Measurements from ENCODE around the gene CDON. TPM values are rescaled to one million over a fixed set of nuclear protein-coding genes. Genes with fewer than 3 reads are reported as not detected.

The CDON gene
- total RNA-seq (42.1 TPM), polyA plus RNA-seq (ENCODE audit: insufficient read depth in 1 of 8, insufficient read length in 8 of 8, low replicate concordance in 1 of 8) (10 to 100 TPM; 12.5 to 38.0 (median 21.3) TPM)
- long read RNA-seq, donor 1, full-length matches to known transcripts: 1 of 1 reads
- long read RNA-seq, donor 1, partial matches to known transcripts: 0 of 1 reads
- long read RNA-seq, donor 1, other reads (novel, unspliced or antisense): 0 of 1 reads
- long read RNA-seq, donor 2: 0 reads
- long read RNA-seq, donor 3: 0 reads
- long read RNA-seq, donor 4: 0 reads
- long read RNA-seq, donor 5, full-length matches to known transcripts: 1 of 1 reads
- long read RNA-seq, donor 5, partial matches to known transcripts: 0 of 1 reads
- long read RNA-seq, donor 5, other reads (novel, unspliced or antisense): 0 of 1 reads
- long read RNA-seq, donor 6: 0 reads
- long read RNA-seq, donor 7, partial matches to known transcripts: 0 of 1 reads
- long read RNA-seq, donor 7, other reads (novel, unspliced or antisense): 0 of 1 reads
- long read RNA-seq, donor 8: 0 reads
- long read RNA-seq, donor 9: 0 reads
- long read RNA-seq, donor 10: 0 reads
- long read RNA-seq, donor 11: 0 reads

DNA sequence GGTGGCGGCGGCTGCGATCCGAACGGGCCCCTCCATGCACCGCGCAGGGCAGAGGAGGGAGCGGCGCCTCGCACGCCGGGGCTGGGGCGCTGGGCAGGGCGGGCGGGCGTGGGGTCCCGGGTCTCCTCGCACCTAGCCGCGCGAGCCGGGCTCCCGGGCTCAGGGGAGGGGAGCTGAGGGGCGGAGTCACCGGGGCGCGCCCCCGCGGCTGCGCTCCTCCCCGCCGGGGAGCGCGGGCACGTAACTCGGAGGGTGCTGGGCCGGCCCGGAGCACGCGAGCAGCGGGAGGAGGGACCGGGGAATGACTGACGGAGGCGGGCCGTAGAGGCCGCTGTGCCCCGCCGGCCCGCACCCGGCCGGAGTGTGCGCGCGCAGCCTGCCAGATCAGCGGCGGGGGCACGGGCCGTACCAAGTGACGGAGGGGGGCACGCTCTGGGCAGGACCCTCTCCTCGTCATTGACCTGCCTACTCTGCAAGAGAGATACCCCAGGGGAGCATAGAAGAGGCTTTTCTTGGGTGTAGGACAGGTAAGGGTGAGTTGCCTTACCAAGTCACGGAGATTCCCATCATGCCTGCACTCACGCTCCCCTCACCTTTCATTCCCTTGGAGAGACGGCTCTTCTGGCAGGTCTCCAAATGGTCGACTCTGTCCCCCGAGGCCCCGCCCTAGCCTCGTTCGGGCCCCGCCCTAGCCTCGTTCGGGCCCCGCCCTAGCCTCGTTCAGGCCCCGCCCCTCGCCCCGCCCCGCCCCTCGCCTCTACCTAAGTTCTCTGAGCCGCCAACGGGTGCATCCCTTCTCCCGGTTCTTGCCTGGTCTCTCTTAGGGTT, at the start of gene CDON:
Gene CDON (minus strand): TSS at position 188 of the 828 bp plus-strand sequence. CDS start 39,390 bp downstream, outside the sequence.
- Histone ChIP-seq H3K27ac (ENCODE audit: low read length) (peak within 1 kb of the TSS; percentile 94), H3K9me3 (replicated peaks; ENCODE audit: control insufficient read depth, low read depth, low read length) (no peaks in the 10 kb centered on the region), H3K27me3 (ENCODE audit: control insufficient read depth, insufficient read depth, low read length) (no peaks in the 10 kb centered on the region), H3K4me3 (ENCODE audit: low read length) (peak within 1 kb of the TSS; percentile 74), H3K36me3 (ENCODE audit: control insufficient read depth, insufficient read depth, low read length) (no peaks in the 10 kb centered on the region), H3K4me1 (ENCODE audit: control insufficient read depth, insufficient read depth, low read length) (peaks cover 19% of the 10 kb centered on the region)
- WGBS (ENCODE audit: insufficient coverage): under 1% methylated on average over 75 of the region's 82 CpGs
- DNase-seq: peak; percentile 98

- Histone ChIP-seq H3K4me3 (ENCODE audit: low read length) (no peak overlapping the region), H3K27me3 (ENCODE audit: control insufficient read depth, insufficient read depth, low read length) (no peaks in the 10 kb centered on the region), H3K36me3 (ENCODE audit: control insufficient read depth, insufficient read depth, low read length) (no peaks in the 10 kb centered on the region), H3K9me3 (replicated peaks; ENCODE audit: control insufficient read depth, low read depth, low read length) (no peaks in the 10 kb centered on the region), H3K27ac (ENCODE audit: low read length) (peak overlapping the region; percentile 48), H3K4me1 (ENCODE audit: control insufficient read depth, insufficient read depth, low read length) (peaks cover 72% of the 10 kb centered on the region)
- no peak for DNase-seq
- WGBS (ENCODE audit: insufficient coverage): 84% methylated on average over 2 of the region's 8 CpGs
Measured at GRCh38 chr11:126111458-126112116, 48.9 kb upstream of the CDON start.

DNA sequence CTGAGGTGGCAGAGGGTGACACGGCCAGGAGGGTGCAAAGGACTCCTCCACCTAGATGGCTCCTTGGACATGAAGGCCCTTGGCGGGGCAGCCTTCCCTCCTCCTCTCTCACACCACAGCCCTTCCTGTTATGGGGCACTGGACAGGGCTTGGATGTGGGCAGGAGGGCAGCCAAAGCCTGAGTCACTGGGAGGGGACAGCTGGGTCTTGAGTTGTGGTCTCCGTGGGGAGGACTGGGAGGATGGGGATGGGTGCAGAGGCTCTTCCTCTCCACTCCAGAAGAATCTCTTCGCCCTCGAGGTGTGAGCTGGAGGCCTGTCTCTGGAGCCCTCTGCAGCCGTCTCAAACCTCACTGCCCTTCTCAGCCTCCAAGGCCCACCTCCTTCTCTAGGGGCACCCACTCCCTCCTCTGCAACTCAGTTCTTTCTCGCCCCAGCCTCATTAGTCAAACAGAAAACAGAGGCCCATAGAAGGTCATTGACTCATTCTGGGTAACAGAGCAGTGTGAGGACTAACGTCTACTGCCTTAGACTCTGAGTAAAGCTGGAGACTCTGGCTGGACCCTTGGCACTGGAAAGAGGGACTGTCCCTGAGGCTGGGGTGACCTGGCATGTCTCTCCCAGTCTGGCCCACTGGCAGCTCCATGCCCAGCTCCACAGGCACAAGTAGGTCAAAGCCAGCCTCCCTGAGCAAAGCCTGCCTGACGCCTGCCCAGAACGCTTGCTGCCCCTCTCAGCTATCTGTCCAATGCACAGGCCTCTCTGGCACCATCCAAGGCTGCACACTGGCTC, 47.5 kb upstream of the CDON start:
- H3K4me1 ChIP-seq (ENCODE audit: control insufficient read depth, insufficient read depth, low read length): peaks cover 70% of the 10 kb centered on the region
- H3K9me3 ChIP-seq (replicated peaks; ENCODE audit: control insufficient read depth, low read depth, low read length): no peaks in the 10 kb centered on the region
- 75% methylated on average over 6 of the region's 10 CpGs for WGBS (ENCODE audit: insufficient coverage)
- DNase-seq: no peak
- H3K36me3 ChIP-seq (ENCODE audit: control insufficient read depth, insufficient read depth, low read length): no peaks in the 10 kb centered on the region
- no peak overlapping the region for H3K27ac ChIP-seq (ENCODE audit: low read length)
- H3K4me3 ChIP-seq (ENCODE audit: low read length): no peak overlapping the region
- H3K27me3 ChIP-seq (ENCODE audit: control insufficient read depth, insufficient read depth, low read length): no peaks in the 10 kb centered on the region

DNA sequence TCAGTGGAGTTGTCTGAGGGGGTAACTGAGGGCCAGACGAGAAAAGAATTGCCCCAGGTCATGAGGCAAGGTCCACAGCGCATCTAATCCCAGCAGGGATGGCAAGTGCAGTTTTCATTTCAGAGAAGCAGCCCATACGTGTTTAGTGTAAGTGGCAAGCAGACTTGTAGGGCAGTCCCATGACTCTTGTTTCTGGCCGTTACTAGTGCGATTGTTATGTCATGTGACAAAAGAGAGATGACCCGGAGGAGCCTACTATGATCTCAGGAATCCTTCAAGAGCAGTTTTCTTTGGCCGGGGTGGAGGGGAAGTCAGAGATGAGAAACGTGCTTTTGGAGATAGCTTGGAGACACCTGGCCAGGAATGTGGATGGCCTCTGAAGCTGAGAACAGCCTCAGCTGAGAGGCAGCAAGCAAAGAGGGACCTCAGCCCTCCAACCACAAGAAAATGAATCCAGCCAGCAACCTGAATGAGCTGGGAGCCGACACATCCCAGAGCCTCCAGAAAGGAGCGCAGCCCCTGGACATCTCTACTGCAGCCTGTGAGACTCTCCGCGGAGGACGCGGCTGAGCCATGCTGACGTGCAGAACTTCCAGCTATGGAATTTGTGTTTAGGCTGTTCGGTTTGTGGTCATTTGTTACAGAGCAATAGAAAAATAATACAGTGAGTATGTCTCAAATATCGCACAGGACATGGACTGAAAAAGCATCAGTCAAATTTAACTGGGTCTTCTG, 44.1 kb upstream of the CDON start:
- Histone ChIP-seq H3K9me3 (replicated peaks; ENCODE audit: control insufficient read depth, low read depth, low read length) (no peaks in the 10 kb centered on the region), H3K4me1 (ENCODE audit: control insufficient read depth, insufficient read depth, low read length) (peaks cover 70% of the 10 kb centered on the region), H3K27ac (ENCODE audit: low read length) (no peak overlapping the region), H3K27me3 (ENCODE audit: control insufficient read depth, insufficient read depth, low read length) (no peaks in the 10 kb centered on the region), H3K36me3 (ENCODE audit: control insufficient read depth, insufficient read depth, low read length) (no peaks in the 10 kb centered on the region), H3K4me3 (ENCODE audit: low read length) (no peak overlapping the region)
- 41% methylated on average over 16 of the region's 17 CpGs for WGBS (ENCODE audit: insufficient coverage)
- no peak for DNase-seq

- H3K9me3 ChIP-seq (replicated peaks; ENCODE audit: control insufficient read depth, low read depth, low read length): no peaks in the 10 kb centered on the region
- no peaks in the 10 kb centered on the region for H3K36me3 ChIP-seq (ENCODE audit: control insufficient read depth, insufficient read depth, low read length)
- no peak overlapping the region for H3K4me3 ChIP-seq (ENCODE audit: low read length)
- DNase-seq: no peak
- WGBS (ENCODE audit: insufficient coverage): 77% methylated on average over 11 of the region's 11 CpGs
- H3K27me3 ChIP-seq (ENCODE audit: control insufficient read depth, insufficient read depth, low read length): no peaks in the 10 kb centered on the region
- no peak overlapping the region for H3K27ac ChIP-seq (ENCODE audit: low read length)
- H3K4me1 ChIP-seq (ENCODE audit: control insufficient read depth, insufficient read depth, low read length): peaks cover 71% of the 10 kb centered on the region
Measured at GRCh38 chr11:126105748-126106080, 43.0 kb upstream of the CDON start.

GRCh38 chr11:126105022-126105747, 42.5 kb upstream of the CDON start:
- Histone ChIP-seq H3K4me3 (ENCODE audit: low read length) (no peak overlapping the region), H3K4me1 (ENCODE audit: control insufficient read depth, insufficient read depth, low read length) (peaks cover 70% of the 10 kb centered on the region), H3K36me3 (ENCODE audit: control insufficient read depth, insufficient read depth, low read length) (no peaks in the 10 kb centered on the region), H3K9me3 (replicated peaks; ENCODE audit: control insufficient read depth, low read depth, low read length) (no peaks in the 10 kb centered on the region), H3K27me3 (ENCODE audit: control insufficient read depth, insufficient read depth, low read length) (no peaks in the 10 kb centered on the region), H3K27ac (ENCODE audit: low read length) (no peak overlapping the region)
- no peak for DNase-seq
- 84% methylated on average over 13 of the region's 14 CpGs for WGBS (ENCODE audit: insufficient coverage)

GRCh38 chr11:126104420-126104819, 41.8 kb upstream of the CDON start:
- peak; percentile 73 for DNase-seq
- 39% methylated on average over 4 of the region's 6 CpGs for WGBS (ENCODE audit: insufficient coverage)
- H3K9me3 ChIP-seq (replicated peaks; ENCODE audit: control insufficient read depth, low read depth, low read length): no peaks in the 10 kb centered on the region
- no peaks in the 10 kb centered on the region for H3K27me3 ChIP-seq (ENCODE audit: control insufficient read depth, insufficient read depth, low read length)
- H3K4me3 ChIP-seq (ENCODE audit: low read length): no peak overlapping the region
- H3K4me1 ChIP-seq (ENCODE audit: control insufficient read depth, insufficient read depth, low read length): peaks cover 70% of the 10 kb centered on the region
- H3K27ac ChIP-seq (ENCODE audit: low read length): no peak overlapping the region
- H3K36me3 ChIP-seq (ENCODE audit: control insufficient read depth, insufficient read depth, low read length): no peaks in the 10 kb centered on the region

DNA sequence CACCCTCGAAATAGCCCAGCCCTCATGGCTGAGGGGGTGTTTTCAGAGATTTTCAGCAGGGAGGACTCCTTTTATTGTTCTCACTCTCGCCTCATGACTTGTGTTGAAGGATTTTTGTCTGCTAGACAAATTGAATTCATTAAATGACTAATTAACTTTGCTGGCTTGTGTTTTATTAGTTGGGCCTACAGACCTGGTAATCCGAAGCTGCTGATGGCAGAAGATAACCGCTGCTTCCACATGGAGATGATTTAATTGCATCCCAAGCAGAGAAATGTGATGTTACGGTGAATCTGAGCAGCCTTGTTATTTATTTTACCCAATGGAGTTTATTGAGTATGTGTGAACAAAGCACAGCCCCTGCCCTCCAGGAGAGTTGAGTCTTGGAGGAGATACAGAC, 40.5 kb upstream of the CDON start:
- Histone ChIP-seq H3K27me3 (ENCODE audit: control insufficient read depth, insufficient read depth, low read length) (no peaks in the 10 kb centered on the region), H3K36me3 (ENCODE audit: control insufficient read depth, insufficient read depth, low read length) (no peaks in the 10 kb centered on the region), H3K9me3 (replicated peaks; ENCODE audit: control insufficient read depth, low read depth, low read length) (no peaks in the 10 kb centered on the region), H3K27ac (ENCODE audit: low read length) (peak overlapping the region; percentile 72), H3K4me1 (ENCODE audit: control insufficient read depth, insufficient read depth, low read length) (peaks cover 76% of the 10 kb centered on the region), H3K4me3 (ENCODE audit: low read length) (no peak overlapping the region)
- no peak for DNase-seq
- WGBS (ENCODE audit: insufficient coverage): 94% methylated on average over 2 of the region's 5 CpGs
